ENCODE measurements around the gene KRTAP13-3.

KRTAP13-3 gene

GRCh38 chr21:30425826-30426225 lies at the start of gene KRTAP13-3:
KRTAP13-3 (minus strand) TSS chr21:30425926; CDS start chr21:30425912, 14 bp downstream.
- no peak for DNase-seq (ENCODE audit: low spot score)

- DNase-seq (ENCODE audit: low spot score), result no peak
Observed at GRCh38 chr21:30468900-30469714, 43.4 kb upstream of the KRTAP13-3 start.

- no peak for DNase-seq (ENCODE audit: low spot score)
Observed at GRCh38 chr21:30463713-30464112, 38.0 kb upstream of the KRTAP13-3 start.

GRCh38 chr21:30448514-30448913 lies 22.8 kb upstream of the KRTAP13-3 start:
- no peak for DNase-seq (ENCODE audit: low spot score)

GRCh38 chr21:30447056-30447455 lies 21.3 kb upstream of the KRTAP13-3 start:
- no peak for DNase-seq (ENCODE audit: low spot score)

- peak; percentile 3 for DNase-seq (ENCODE audit: low spot score)
Observed at GRCh38 chr21:30444204-30444603, 18.5 kb upstream of the KRTAP13-3 start.

- DNase-seq (ENCODE audit: low spot score), result no peak
Observed at GRCh38 chr21:30443226-30443625, 17.5 kb upstream of the KRTAP13-3 start.

- no peak for DNase-seq (ENCODE audit: low spot score)
Observed at GRCh38 chr21:30439975-30440374, 14.2 kb upstream of the KRTAP13-3 start, which contains the start of gene KRTAP15-1. KRTAP15-1 (plus strand) TSS chr21:30440275; CDS start chr21:30440328, 53 bp downstream.

GRCh38 chr21:30437010-30437565 lies 11.4 kb upstream of the KRTAP13-3 start:
- no peak for DNase-seq (ENCODE audit: low spot score)

- peak; percentile 22 for DNase-seq (ENCODE audit: low spot score)
Observed at GRCh38 chr21:30434033-30434631, 8.4 kb upstream of the KRTAP13-3 start.

- DNase-seq (ENCODE audit: low spot score), result no peak
Observed at GRCh38 chr21:30430170-30430655, 4.5 kb upstream of the KRTAP13-3 start, which contains the start of gene KRTAP13-4. KRTAP13-4 (plus strand) TSS chr21:30430220; CDS start chr21:30430276, 56 bp downstream.

- DNase-seq (ENCODE audit: low spot score), result no peak
Observed at GRCh38 chr21:30426731-30427130, 1.0 kb upstream of the KRTAP13-3 start.

GRCh38 chr21:30415993-30416392 lies 9.7 kb downstream of the KRTAP13-3 start:
- no peak for DNase-seq (ENCODE audit: low spot score)

- DNase-seq (ENCODE audit: low spot score), result peak; percentile 35
Observed at GRCh38 chr21:30408782-30409494, 16.8 kb downstream of the KRTAP13-3 start.

GRCh38 chr21:30395731-30396130 lies 30.0 kb downstream of the KRTAP13-3 start, which contains the start of gene KRTAP13-1:
KRTAP13-1 (plus strand) TSS chr21:30396031; CDS start chr21:30396087, 56 bp downstream.
- no peak for DNase-seq (ENCODE audit: low spot score)

GRCh38 chr21:30391492-30392025 lies 34.2 kb downstream of the KRTAP13-3 start:
- DNase-seq (ENCODE audit: low spot score), result no peak

- no peak for DNase-seq (ENCODE audit: low spot score)
Observed at GRCh38 chr21:30382201-30382600, 43.5 kb downstream of the KRTAP13-3 start.
